Measurements from ENCODE around the gene HOXB3.

Gene HOXB3

GRCh38 chr17:48633266-48633677, 43.2 kb upstream of the HOXB3 start:
- TF ChIP-seq CTCF (IDR thresholded peaks at IDR 0.05; ENCODE audit: insufficient read depth, low read length, missing control alignments), result no peak
- ChIA-PET POLR2A (no interaction called here), CTCF (interaction anchor here (0.9 to 1.8 kb wide), 2 partner anchors 9 to 11 kb away, joined by 3 to 5 read pairs; no protein-coding TSS in a partner anchor)
- no peak overlapping the region for H3K4me3 ChIP-seq (ENCODE audit: low read depth, low read length)
- no peak for DNase-seq (ENCODE audit: low read depth, low spot score)

- DNase-seq (ENCODE audit: low read depth, low spot score), result no peak
- POLR2A ChIA-PET, result no interaction called here
- no peak for TF ChIP-seq CTCF (IDR thresholded peaks at IDR 0.05; ENCODE audit: insufficient read depth, low read length, missing control alignments)
- CTCF ChIA-PET, result interaction anchor here (0.7 to 1.8 kb wide), 6 partner anchors 9 to 158 kb away, joined by 3 to 5 read pairs (median 3); no protein-coding TSS in a partner anchor
- H3K4me3 ChIP-seq (ENCODE audit: low read depth, low read length), result no peak overlapping the region
Observed at GRCh38 chr17:48632579-48633265, 42.7 kb upstream of the HOXB3 start.

GRCh38 chr17:48631693-48632578, 41.9 kb upstream of the HOXB3 start:
- CTCF ChIA-PET, result interaction anchor here (0.7 to 1.8 kb wide), 6 partner anchors 9 to 159 kb away, joined by 3 to 5 read pairs (median 3); no protein-coding TSS in a partner anchor
- POLR2A ChIA-PET, result no interaction called here
- TF ChIP-seq CTCF (IDR thresholded peaks at IDR 0.05; ENCODE audit: insufficient read depth, low read length, missing control alignments), result no peak
- H3K4me3 ChIP-seq (ENCODE audit: low read depth, low read length), result no peak overlapping the region
- DNase-seq (ENCODE audit: low read depth, low spot score), result no peak

- no peak for DNase-seq (ENCODE audit: low read depth, low spot score)
- TF ChIP-seq CTCF (IDR thresholded peaks at IDR 0.05; ENCODE audit: insufficient read depth, low read length, missing control alignments), result no peak
- POLR2A ChIA-PET, result no interaction called here
- CTCF ChIA-PET, result interaction anchor here (1.2 to 1.8 kb wide), 2 partner anchors 9 kb away, joined by 3 to 5 read pairs; no protein-coding TSS in a partner anchor
- H3K4me3 ChIP-seq (ENCODE audit: low read depth, low read length), result no peak overlapping the region
Observed at GRCh38 chr17:48630925-48631692, 41.1 kb upstream of the HOXB3 start.

GRCh38 chr17:48630009-48630924, 40.2 kb upstream of the HOXB3 start:
- DNase-seq (ENCODE audit: low read depth, low spot score), result no peak
- ChIA-PET CTCF (interaction anchor here (1.1 to 1.3 kb wide), 3 partner anchors 13 to 336 kb away, joined by 3 to 4 read pairs (median 3); no protein-coding TSS in a partner anchor), POLR2A (no interaction called here)
- H3K4me3 ChIP-seq (ENCODE audit: low read depth, low read length), result no peak overlapping the region
- TF ChIP-seq CTCF (IDR thresholded peaks at IDR 0.05; ENCODE audit: insufficient read depth, low read length, missing control alignments), result no peak
